Stimulated activated CD4-positive, alpha-beta T cell treated with anti-CD3 and anti-CD28 coated beads, Interleukin-12 subunit alpha, Interleukin-12 subunit beta, amount 100 ng/mL, for 4 hours (primary cell): ENCODE results near the gene CYP4Z1.
"Not testable (repeated sequence)": the region's sequence is repeated elsewhere in the genome, so short reads cannot be mapped to it uniquely, and the experiment has no call there.

ENCODE experiments used
- DNase-seq: peaks from one replicate; pipeline ENCODE4 v3.0.0-alpha.2; 2020

Gene CYP4Z1

DNA sequence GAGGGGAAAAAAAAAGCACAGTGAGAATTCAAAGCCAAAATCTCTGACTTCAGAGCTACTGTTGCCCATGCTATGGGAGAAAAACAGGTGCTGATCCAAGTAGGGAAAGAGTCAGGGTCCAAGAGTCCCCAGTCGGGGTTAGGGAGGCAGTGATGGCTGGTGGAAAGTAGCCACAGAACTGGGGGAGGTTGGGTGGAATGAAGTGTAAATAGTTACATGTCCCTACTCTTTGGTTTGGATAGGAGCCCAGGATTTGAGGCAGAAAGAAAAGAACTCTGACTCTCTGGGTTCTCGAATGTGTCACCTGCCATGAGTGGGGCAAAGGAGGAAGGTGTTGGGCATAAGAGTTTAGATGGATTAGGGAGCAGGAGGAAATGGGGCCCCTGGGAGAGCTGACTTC, 61.8 kb downstream of the CYP4Z1 start:
- DNase-seq = not testable (repeated sequence)

- not testable (repeated sequence) for DNase-seq
Measured at GRCh38 chr1:47129489-47130230, 62.6 kb downstream of the CYP4Z1 start.

- not testable (repeated sequence) for DNase-seq
Measured at GRCh38 chr1:47132665-47133064, 65.6 kb downstream of the CYP4Z1 start.

- no peak for DNase-seq
Measured at GRCh38 chr1:47137198-47137597, 70.2 kb downstream of the CYP4Z1 start, which contains the start of gene CYP4A22. TSS of gene CYP4A22 (plus strand) at chr1:47137441. CDS start at chr1:47137486, 45 bp downstream.

GRCh38 chr1:47137925-47138615, 71.0 kb downstream of the CYP4Z1 start:
- no peak for DNase-seq

DNA sequence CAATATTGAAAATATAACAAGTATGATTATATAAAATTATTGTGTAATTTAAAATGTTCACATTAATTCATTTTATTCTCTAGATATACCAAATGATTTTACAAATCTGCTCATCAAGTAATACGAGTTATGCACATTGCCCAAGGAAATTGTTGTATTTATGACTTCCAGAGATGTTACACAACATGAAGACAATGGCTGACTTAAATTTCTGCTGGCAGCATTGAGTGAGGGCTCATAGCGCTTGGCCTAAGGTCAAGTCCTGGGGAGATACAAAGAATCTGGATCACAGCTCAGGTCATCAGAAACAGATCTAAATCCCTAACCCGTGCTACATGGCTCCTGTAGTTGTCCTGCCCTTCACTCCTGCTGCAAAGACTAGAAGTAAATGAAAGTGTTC, 73.3 kb downstream of the CYP4Z1 start:
- not testable (repeated sequence) for DNase-seq

GRCh38 chr1:47143654-47144053, 76.6 kb downstream of the CYP4Z1 start:
- not testable (repeated sequence) for DNase-seq

DNA sequence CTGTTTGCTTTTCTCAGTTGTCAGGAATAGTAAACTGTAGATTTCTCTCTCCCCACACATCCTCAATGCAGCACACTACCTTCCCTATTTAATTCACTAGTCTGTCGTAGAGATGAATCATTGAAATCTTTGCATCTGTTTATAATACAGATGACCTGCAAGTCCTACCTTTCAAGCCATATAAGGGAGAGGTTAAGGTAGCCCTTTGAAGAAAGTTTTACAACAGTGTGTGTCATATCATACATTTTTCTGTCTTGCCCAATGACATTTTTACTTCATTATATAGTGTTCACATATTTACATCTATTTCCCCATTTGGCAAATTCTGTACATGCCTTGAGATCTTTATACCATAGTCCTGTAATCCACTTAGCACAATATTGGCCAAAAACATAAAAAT, 79.5 kb downstream of the CYP4Z1 start:
- DNase-seq = not testable (repeated sequence)

- DNase-seq = no peak
Measured at GRCh38 chr1:47147047-47147785, 80.2 kb downstream of the CYP4Z1 start.

GRCh38 chr1:47149162-47149561, 82.1 kb downstream of the CYP4Z1 start:
- not testable (repeated sequence) for DNase-seq

GRCh38 chr1:47156457-47156856, 89.4 kb downstream of the CYP4Z1 start:
- DNase-seq = not testable (repeated sequence)

DNA sequence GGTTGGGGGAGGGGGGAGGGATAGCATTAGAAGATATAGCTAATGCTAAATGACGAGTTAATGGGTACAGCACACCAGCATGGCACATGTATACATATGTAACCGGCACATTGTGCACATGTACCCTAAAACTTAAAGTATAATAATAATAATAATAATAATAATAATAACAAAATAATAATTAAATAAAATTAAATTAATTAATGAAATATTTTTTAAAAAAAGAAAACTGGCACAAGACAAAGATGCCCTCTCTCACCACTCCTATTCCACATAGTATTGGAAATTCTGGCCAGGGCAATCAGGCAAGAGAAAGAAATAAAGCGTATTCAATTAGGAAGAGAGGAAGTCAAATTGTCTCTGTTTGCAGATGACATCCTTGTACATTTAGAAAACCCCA, 90.9 kb downstream of the CYP4Z1 start:
- not testable (repeated sequence) for DNase-seq

- DNase-seq = no peak
Measured at GRCh38 chr1:47160716-47161115, 93.7 kb downstream of the CYP4Z1 start.

DNA sequence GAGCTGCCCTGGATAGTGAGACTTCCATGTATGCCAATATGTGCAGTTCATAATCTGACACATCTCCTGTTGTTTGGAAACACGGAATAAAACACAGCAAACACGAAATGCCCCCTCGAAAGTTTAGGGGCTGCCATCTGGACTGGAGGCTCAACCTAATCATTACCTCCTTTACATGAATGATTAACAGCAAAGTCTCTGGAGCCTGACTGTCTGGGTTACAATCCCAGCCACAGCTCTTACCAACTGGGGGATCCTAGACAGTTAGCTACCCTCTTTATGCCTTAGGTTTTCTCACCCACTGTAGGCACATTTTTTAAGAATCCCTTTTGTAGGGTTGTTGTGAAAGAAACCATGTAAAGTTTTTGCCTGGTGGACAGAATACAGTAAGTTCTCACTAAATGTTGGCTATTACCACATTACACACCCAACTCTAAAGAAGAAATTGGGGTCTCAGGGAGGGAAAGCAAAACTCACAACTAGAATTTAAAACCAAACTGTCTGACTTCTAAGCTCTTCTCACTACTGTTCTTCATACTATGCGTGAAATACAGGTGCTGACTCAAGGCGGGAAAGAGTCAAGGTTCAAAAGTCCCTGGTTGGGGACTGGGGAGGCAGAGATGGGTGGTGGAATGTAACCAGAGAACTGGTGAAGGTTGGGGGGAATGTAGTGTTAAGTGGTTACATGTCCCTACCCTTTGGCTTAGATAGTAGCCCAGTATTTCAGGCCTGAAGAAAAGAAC, 94.4 kb downstream of the CYP4Z1 start:
- no peak for DNase-seq

DNA sequence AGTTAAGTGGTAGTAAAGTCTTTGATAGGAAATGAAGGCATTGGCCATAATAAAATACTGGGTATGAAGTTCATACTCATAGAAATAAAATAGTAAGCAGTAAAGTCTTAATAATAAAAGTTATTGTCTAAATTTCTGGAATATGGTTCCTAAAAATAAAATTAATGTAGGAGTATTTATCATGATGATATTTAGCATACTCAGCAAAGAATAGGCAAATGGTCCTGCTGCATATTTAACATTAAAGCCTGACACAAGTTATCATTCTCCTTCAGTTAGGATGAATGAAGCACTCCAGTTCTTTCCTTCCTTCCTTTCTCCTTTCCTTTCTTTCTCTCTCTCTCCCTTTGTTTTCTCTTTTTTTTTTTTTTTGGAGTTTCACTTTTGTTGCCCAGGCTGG, 97.5 kb downstream of the CYP4Z1 start:
- no peak for DNase-seq
